Fibroblast of lung (primary cell): ENCODE measurements around the gene RWDD4. TPM values are rescaled to one million over a fixed set of nuclear protein-coding genes. Genes with fewer than 3 reads are reported as not detected.

Experiments used
- DNase-seq, 2 donors: peaks; one replicate each; pipeline versions ENCODE4 v3.0.0 to v3.0.0-alpha.2; 2010; ENCODE audit warnings: low read depth in 2 of 2
- H2AFZ ChIP-seq: 2 replicates; pipeline ENCODE4 v1.5.1; 2012; ENCODE audit warnings: low read length, control low read depth, inconsistent platforms
- H3K27ac ChIP-seq: 2 replicates; pipeline ENCODE4 v1.5.1; 2011; ENCODE audit warnings: low read length, control low read depth; ENCODE audit not compliant: insufficient read depth
- H3K27me3 ChIP-seq: 2 replicates; pipeline ENCODE4 v1.5.1; 2011; ENCODE audit warnings: mild to moderate bottlenecking, low read length; ENCODE audit not compliant: control insufficient read depth, insufficient read depth
- H3K36me3 ChIP-seq: 2 replicates; pipeline ENCODE4 v1.5.1; 2011; ENCODE audit warnings: low read length; ENCODE audit not compliant: control insufficient read depth, insufficient read depth
- H3K4me1 ChIP-seq: 2 replicates; pipeline ENCODE4 v1.5.1; 2011; ENCODE audit warnings: low read length; ENCODE audit not compliant: control insufficient read depth, insufficient read depth; ENCODE audit errors: extremely low read depth
- H3K4me2 ChIP-seq: 2 replicates; pipeline ENCODE4 v1.5.1; 2011; ENCODE audit warnings: low read length, control low read depth; ENCODE audit not compliant: insufficient read depth; ENCODE audit errors: extremely low read depth
- H3K4me3 ChIP-seq, 4 experiments: fragments of 200-600 bp in 1 of 4; sonication (generic) in 1 of 4; replicated peaks in 1 of 4; 2 replicates each; pipeline ENCODE4 v1.5.1; 2011 to 2016; ENCODE audit warnings: low read length in 4 of 4, low read depth in 3 of 4, mild to moderate bottlenecking in 3 of 4, control low read depth in 2 of 4, inconsistent platforms in 1 of 4, mixed read lengths in 1 of 4; ENCODE audit not compliant: insufficient read depth in 1 of 4; ENCODE audit errors: control extremely low read depth in 1 of 4
- H3K79me2 ChIP-seq: 2 replicates; pipeline ENCODE4 v1.5.1; 2012; ENCODE audit warnings: mild to moderate bottlenecking, low read length, inconsistent platforms; ENCODE audit not compliant: control insufficient read depth, insufficient read depth
- H3K9ac ChIP-seq: 2 replicates; pipeline ENCODE4 v1.5.1; 2011; ENCODE audit warnings: mild to moderate bottlenecking, low read length, control low read depth; ENCODE audit not compliant: insufficient read depth
- H3K9me3 ChIP-seq: 2 replicates; pipeline ENCODE4 v1.5.1; 2012; ENCODE audit warnings: low read depth, low read length; ENCODE audit not compliant: control insufficient read depth, insufficient read depth
- H4K20me1 ChIP-seq: 2 replicates; pipeline ENCODE4 v1.5.1; 2011; ENCODE audit warnings: low read length; ENCODE audit not compliant: control insufficient read depth, insufficient read depth; ENCODE audit errors: extremely low read depth
- CTCF ChIP-seq, 2 donors: IDR thresholded peaks in 1 of 2; conservative IDR thresholded peaks in 1 of 2; 1 replicate in 1 of 2; 2 replicates in 1 of 2; pipeline ENCODE4 v1.5.1; 2011 to 2012; ENCODE audit warnings: low read length in 2 of 2, control low read depth in 1 of 2, inconsistent platforms in 1 of 2, low read depth in 1 of 2, mild to moderate bottlenecking in 1 of 2
- EZH2 ChIP-seq: IDR thresholded peaks from 2 replicates; pipeline ENCODE4 v1.5.1; 2012; ENCODE audit warnings: low read length, control low read depth, mild to moderate bottlenecking; ENCODE audit errors: missing control alignments
- polyA plus RNA-seq, 2 donors: library from polyadenylated mRNA; depleted of rRNA in 1 of 2; stranded (reverse) in 1 of 2; unstranded in 1 of 2; fragments of >200 nt; gene quantifications; 2 replicates each; pipeline ENCODE4 v1.2.1, GENCODE V29; 2011 to 2012; ENCODE audit warnings: missing spikeins in 1 of 2
- total RNA-seq: library from RNA; depleted of rRNA; stranded (reverse); fragments of >200 nt; gene quantifications from 2 replicates; pipeline ENCODE4 v1.2.1, GENCODE V29; 2014

The RWDD4 gene
- total and polyA plus RNA-seq, 2 donors (not counting 1 experiment from before 2014, with no cell fraction given): 17.8 to 20.7 TPM

GRCh38 chr4:183636923-183637322 is 22.1 kb downstream of the RWDD4 start:
- Histone ChIP-seq H3K4me1 (peaks cover 2% of the 10 kb centered on the region), H2AFZ (no peak overlapping the region), H3K9ac (no peak overlapping the region), H3K27ac (no peak overlapping the region), H3K36me3 (no peaks in the 10 kb centered on the region), H3K79me2 (no peaks in the 10 kb centered on the region), H4K20me1 (no peaks in the 10 kb centered on the region), H3K9me3 (no peaks in the 10 kb centered on the region), H3K4me3 (no peak overlapping the region), H3K27me3 (no peaks in the 10 kb centered on the region), H3K4me2 (no peak overlapping the region)
- peak; percentile 36 to 79 for DNase-seq
- no peak for TF ChIP-seq EZH2
- TF ChIP-seq CTCF (conservative IDR thresholded peaks at IDR 0.05 in 1 of 2, IDR thresholded peaks at IDR 0.05 in 1 of 2; ENCODE audit: low read depth in 1 of 2, low read length in 2 of 2): no peak

- no peaks in the 10 kb centered on the region for H3K27me3 ChIP-seq
- H2AFZ ChIP-seq: no peak overlapping the region
- no peaks in the 10 kb centered on the region for H3K79me2 ChIP-seq
- no peak overlapping the region for H3K9ac ChIP-seq
- no peak overlapping the region for H3K4me3 ChIP-seq
- H3K4me2 ChIP-seq: no peak overlapping the region
- H3K27ac ChIP-seq: no peak overlapping the region
- no peaks in the 10 kb centered on the region for H3K36me3 ChIP-seq
- TF ChIP-seq CTCF (conservative IDR thresholded peaks at IDR 0.05 in 1 of 2, IDR thresholded peaks at IDR 0.05 in 1 of 2; ENCODE audit: low read depth in 1 of 2, low read length in 2 of 2): no peak
- TF ChIP-seq EZH2: no peak
- no peaks in the 10 kb centered on the region for H4K20me1 ChIP-seq
- H3K9me3 ChIP-seq: no peaks in the 10 kb centered on the region
- H3K4me1 ChIP-seq: peaks cover 2% of the 10 kb centered on the region
- no peak for DNase-seq
Observed at GRCh38 chr4:183636503-183636902, 22.5 kb downstream of the RWDD4 start.

GRCh38 chr4:183635741-183636140 is 23.2 kb downstream of the RWDD4 start:
- H3K79me2 ChIP-seq: no peaks in the 10 kb centered on the region
- no peak overlapping the region for H3K27ac ChIP-seq
- H3K9me3 ChIP-seq: no peaks in the 10 kb centered on the region
- H3K27me3 ChIP-seq: no peaks in the 10 kb centered on the region
- no peak overlapping the region for H3K9ac ChIP-seq
- no peak overlapping the region for H2AFZ ChIP-seq
- H3K4me1 ChIP-seq: peaks cover 2% of the 10 kb centered on the region
- H3K36me3 ChIP-seq: no peaks in the 10 kb centered on the region
- peak overlapping the region in 1 of 4 experiments; percentile 10 for H3K4me3 ChIP-seq
- TF ChIP-seq CTCF (conservative IDR thresholded peaks at IDR 0.05 in 1 of 2, IDR thresholded peaks at IDR 0.05 in 1 of 2; ENCODE audit: low read depth in 1 of 2, low read length in 2 of 2) (no peak), EZH2 (no peak)
- peak in 1 of 2 donors; percentile 32 for DNase-seq
- H3K4me2 ChIP-seq: no peak overlapping the region
- no peaks in the 10 kb centered on the region for H4K20me1 ChIP-seq
